Nephron progenitor cell (in vitro differentiated cells): ENCODE measurements around the gene CFL2.

Source experiments
- DNase-seq: peaks from one replicate; pipeline ENCODE4 v3.0.0; 2021
- H3K27ac Mint-ChIP-seq: 2 replicates; pipeline ENCODE4 v1.8.0; 2021; ENCODE audit warnings: mild to moderate bottlenecking, moderate library complexity, mixed read lengths
- H3K27me3 Mint-ChIP-seq: 2 replicates; pipeline ENCODE4 v1.8.0; 2021; ENCODE audit warnings: mild to moderate bottlenecking, low read depth, mixed read lengths; ENCODE audit not compliant: poor library complexity
- H3K36me3 Mint-ChIP-seq: 2 replicates; pipeline ENCODE4 v1.8.0; 2021; ENCODE audit warnings: low read depth, mixed read lengths
- H3K4me1 Mint-ChIP-seq: 2 replicates; pipeline ENCODE4 v1.8.0; 2021; ENCODE audit warnings: mixed read lengths
- H3K4me3 Mint-ChIP-seq: 2 replicates; pipeline ENCODE4 v1.8.0; 2021; ENCODE audit warnings: mild to moderate bottlenecking, moderate library complexity, mixed read lengths
- H3K9me3 Mint-ChIP-seq: 2 replicates; pipeline ENCODE4 v1.8.0; 2021; ENCODE audit warnings: mild to moderate bottlenecking, moderate library complexity, mixed read lengths
- TF ChIP-seq, protein P1 (sequence below): fragments of 200-600 bp; sonication (generic); IDR thresholded peaks from 2 replicates; pipeline ENCODE4 v1.5.0; 2021; ENCODE audit warnings: antibody characterized with exemption

CFL2 gene

DNA sequence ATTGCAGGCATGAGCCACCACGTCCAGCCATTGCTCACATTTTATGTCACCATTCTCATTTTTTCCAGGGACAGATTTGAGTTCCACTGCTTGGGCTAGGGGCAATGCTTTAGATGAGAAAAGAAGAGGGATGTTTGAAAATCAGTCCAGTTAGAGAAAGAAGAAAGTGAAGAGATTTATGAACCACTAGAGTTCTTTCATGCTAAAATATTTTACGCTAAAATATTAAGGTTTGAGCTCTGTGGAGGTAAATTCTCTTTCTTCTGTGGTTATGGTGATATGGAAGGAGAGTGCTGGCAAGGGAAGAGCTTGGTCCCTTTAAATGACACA lies 21.5 kb downstream of the CFL2 start:
- H3K4me3 Mint-ChIP-seq, result peak overlapping the region; percentile 70
- no peak overlapping the region for H3K27ac Mint-ChIP-seq
- TF ChIP-seq, protein P1, sequence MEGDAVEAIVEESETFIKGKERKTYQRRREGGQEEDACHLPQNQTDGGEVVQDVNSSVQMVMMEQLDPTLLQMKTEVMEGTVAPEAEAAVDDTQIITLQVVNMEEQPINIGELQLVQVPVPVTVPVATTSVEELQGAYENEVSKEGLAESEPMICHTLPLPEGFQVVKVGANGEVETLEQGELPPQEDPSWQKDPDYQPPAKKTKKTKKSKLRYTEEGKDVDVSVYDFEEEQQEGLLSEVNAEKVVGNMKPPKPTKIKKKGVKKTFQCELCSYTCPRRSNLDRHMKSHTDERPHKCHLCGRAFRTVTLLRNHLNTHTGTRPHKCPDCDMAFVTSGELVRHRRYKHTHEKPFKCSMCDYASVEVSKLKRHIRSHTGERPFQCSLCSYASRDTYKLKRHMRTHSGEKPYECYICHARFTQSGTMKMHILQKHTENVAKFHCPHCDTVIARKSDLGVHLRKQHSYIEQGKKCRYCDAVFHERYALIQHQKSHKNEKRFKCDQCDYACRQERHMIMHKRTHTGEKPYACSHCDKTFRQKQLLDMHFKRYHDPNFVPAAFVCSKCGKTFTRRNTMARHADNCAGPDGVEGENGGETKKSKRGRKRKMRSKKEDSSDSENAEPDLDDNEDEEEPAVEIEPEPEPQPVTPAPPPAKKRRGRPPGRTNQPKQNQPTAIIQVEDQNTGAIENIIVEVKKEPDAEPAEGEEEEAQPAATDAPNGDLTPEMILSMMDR, result no peak
- peaks cover 15% of the 10 kb centered on the region for H3K4me1 Mint-ChIP-seq
- no peaks in the 10 kb centered on the region for H3K9me3 Mint-ChIP-seq
- H3K27me3 Mint-ChIP-seq, result peaks cover 4% of the 10 kb centered on the region
- DNase-seq, result no peak
- no peaks in the 10 kb centered on the region for H3K36me3 Mint-ChIP-seq

DNA sequence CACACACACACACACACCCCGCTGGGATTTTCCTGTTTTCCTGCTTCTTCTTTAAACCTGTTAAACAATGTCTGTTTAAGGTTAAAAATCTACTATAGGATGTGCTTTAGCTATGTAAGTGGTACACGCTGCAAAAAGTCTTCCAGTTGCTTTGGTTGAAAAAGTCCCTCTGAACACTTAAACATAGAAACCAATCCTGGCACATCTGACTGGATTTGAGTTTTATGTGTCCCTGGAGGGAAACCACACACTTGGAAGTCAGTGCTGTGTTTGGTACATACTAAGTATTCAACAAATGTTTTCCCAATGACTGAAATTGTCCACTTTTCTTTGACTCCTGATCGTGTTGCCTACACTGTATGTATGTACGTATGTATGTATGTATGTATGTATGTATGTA lies 22.0 kb downstream of the CFL2 start:
- Mint-ChIP-seq H3K27me3 (peaks cover 4% of the 10 kb centered on the region), H3K36me3 (no peaks in the 10 kb centered on the region), H3K4me1 (peaks cover 15% of the 10 kb centered on the region), H3K27ac (peak overlapping the region; percentile 13), H3K4me3 (peak overlapping the region; percentile 70), H3K9me3 (no peaks in the 10 kb centered on the region)
- TF ChIP-seq, protein P1, result no peak
- no peak for DNase-seq

DNA sequence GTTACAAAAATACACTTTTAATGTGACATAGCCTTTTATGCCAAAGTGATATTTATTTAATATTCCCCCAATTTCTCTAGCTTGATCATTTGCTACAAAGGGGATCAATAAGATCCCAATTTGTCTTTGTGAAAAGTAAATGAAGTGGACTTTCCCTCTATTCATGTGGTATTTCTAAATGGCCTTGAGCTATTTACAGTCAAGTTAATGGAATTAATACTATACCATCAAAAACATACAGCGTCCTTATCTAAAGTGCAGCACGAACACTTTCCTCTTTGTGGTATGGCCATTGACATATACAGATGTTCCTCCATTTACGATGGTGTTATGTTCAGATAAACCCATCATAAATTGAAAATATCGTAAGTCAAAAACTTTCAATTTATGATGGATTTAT lies 23.2 kb downstream of the CFL2 start:
- Mint-ChIP-seq H3K9me3 (no peaks in the 10 kb centered on the region), H3K27me3 (peaks cover 4% of the 10 kb centered on the region), H3K27ac (no peak overlapping the region), H3K4me1 (peaks cover 16% of the 10 kb centered on the region), H3K4me3 (no peak overlapping the region), H3K36me3 (no peaks in the 10 kb centered on the region)
- TF ChIP-seq, protein P1, result no peak
- no peak for DNase-seq

DNA sequence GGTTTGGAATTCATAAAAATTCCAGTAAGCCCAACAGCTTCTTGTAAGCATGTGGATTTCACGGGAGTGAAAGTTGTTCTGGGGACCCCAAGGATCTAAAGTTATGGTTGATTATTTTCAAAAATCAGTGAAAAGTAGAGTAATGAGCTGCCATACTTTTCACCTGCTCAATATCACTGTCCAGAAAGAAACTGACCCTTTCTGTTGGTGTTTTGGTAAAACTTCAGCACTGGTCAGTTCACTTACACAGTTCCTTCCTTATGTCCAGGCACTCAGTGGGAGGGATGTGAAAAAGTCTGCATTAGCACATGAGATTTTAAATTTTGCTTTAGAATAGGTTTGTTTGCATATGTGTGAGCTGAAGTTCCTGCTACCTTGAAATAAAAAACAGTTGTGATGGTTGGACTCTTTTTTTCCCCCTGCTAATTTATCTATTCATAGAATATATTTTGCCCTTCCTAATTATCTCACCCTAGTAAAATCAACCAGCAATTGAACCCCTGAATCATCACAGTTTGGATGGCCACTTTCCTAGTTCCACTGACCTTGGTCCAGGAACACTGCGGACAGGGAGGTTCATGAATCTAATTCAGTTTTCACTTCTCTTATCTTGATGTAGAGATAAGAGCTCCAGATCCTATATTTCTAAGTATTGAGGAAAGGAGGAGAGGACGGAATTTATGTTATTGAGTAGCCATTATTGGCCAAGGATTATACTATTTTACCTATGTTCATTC lies 25.8 kb downstream of the CFL2 start:
- peaks cover 4% of the 10 kb centered on the region for H3K27me3 Mint-ChIP-seq
- H3K27ac Mint-ChIP-seq, result no peak overlapping the region
- peaks cover 20% of the 10 kb centered on the region for H3K4me1 Mint-ChIP-seq
- DNase-seq, result no peak
- H3K36me3 Mint-ChIP-seq, result no peaks in the 10 kb centered on the region
- no peaks in the 10 kb centered on the region for H3K9me3 Mint-ChIP-seq
- TF ChIP-seq, protein P1, result no peak
- no peak overlapping the region for H3K4me3 Mint-ChIP-seq

DNA sequence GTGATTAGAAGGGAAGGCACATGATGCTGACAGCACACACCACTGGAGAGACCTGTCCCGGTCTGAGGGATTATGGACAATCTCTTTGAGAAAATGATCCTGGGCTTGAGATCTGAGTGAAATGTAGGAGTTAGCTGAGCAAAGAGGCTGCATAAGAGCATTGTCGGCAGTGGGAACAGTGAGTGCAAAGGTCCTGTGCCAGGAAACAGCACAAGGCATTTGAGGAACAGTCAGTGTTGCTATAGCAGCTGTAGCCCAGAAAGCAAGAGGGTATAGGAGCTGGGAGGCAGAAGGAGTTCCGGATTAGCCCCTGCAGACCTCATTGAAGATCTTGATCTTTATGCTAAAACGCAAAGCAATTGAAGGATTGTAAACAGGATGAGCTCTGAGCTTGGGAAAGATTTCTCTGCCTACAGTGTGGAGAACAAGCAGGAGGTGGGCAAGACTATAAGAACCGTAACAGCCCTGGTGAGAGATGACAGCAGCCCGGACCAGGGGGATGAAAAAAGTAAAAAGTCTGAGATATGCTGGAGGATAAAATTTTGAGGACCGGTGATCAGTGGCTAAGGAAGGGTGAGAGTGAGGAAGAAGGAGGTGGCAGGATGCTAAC lies 28.5 kb downstream of the CFL2 start:
- TF ChIP-seq, protein P1, result no peak
- H3K27me3 Mint-ChIP-seq, result no peaks in the 10 kb centered on the region
- no peaks in the 10 kb centered on the region for H3K36me3 Mint-ChIP-seq
- no peak for DNase-seq
- no peaks in the 10 kb centered on the region for H3K9me3 Mint-ChIP-seq
- H3K4me3 Mint-ChIP-seq, result no peak overlapping the region
- H3K4me1 Mint-ChIP-seq, result peaks cover 5% of the 10 kb centered on the region
- no peak overlapping the region for H3K27ac Mint-ChIP-seq

DNA sequence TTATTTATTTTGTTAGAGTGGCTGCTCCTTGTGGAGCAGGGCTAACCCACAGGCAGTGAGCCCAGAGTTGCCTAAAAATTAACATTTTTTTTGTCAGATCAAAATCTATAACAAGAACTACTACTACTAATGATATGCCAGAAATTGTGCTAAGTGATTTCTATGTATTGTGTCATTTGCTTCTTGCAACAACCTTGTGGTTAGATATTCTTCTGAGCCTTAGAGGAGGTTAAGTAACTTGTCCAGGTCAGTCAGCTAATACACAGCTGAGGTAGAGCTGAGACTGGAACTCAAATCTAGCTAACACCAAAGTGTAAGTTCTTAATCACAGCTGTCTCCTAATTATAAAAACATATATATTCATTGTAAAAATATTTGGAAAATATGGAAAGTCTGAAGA lies 29.8 kb downstream of the CFL2 start:
- Mint-ChIP-seq H3K4me1 (peaks cover 5% of the 10 kb centered on the region), H3K27me3 (no peaks in the 10 kb centered on the region), H3K27ac (no peak overlapping the region), H3K4me3 (no peak overlapping the region), H3K36me3 (no peaks in the 10 kb centered on the region), H3K9me3 (no peaks in the 10 kb centered on the region)
- TF ChIP-seq, protein P1, result no peak
- DNase-seq, result no peak
